ENCODE measurements around the gene SLC25A13. TPM values are rescaled to one million over a fixed set of nuclear protein-coding genes. Genes with fewer than 3 reads are reported as not detected.
A peak's percentile ranks its signal among the peaks of the same experiment; 100 is the strongest.

SLC25A13 gene
- total RNA-seq, 1 experiment from 2014 or later: 54.8 TPM

DNA sequence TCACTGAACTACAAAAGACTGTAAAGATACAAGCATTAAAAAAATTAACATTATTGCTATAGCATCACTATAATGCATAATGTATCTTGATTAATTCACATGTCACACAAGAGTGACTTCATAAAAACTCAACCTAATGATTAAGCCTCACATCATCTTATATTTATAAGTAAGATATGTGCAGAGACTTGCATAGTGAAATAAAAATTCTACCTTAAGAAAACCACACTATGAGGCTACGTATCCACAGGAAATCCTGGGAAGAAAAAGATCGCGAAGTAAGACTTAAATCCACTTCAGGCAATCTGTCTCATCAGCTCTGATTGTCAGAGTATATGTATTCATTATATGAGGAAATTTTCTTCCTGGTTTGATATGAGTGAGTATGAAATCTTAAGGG lies 160.0 kb downstream of the SLC25A13 start:
- no peak for DNase-seq (ENCODE audit: low read depth)

DNA sequence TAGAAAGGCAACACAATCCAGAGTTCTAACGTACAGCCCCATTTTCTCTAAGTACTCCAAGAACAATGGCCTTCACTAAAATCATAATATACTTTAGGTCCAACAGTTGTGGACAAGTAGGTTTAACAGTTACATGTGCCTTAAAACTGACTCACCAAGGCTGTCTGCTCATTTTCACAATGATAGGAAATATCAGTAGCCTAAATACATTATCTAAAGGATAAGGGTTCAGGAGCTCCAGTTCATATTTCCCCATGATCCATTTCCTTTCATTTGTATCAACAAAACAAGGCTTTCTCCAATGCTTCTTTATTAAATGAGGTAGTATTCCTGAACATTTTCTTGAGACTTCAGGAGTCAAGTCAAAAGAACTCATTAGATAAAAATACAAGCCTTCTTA lies 164.0 kb downstream of the SLC25A13 start:
- DNase-seq (ENCODE audit: low read depth): no peak

DNA sequence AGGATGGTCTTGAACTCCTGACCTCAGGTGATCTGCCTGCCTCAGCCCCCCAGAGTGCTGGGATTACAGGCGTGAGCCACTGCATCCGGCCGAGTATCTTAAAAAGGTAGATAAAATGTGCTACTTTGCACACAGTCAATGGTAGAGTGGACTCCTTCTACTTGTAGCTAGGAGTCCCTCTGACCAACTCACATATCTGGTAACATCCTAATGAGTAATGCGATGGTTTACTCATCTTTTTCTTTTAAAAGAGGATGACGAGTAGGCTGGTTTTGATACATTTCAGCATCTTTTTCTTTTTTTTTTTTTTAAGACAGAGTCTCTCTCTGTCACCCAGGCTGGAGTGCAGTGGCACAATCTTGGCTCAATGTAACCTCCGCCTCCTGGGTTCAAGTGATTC lies 167.4 kb downstream of the SLC25A13 start:
- peak; percentile 84 for DNase-seq (ENCODE audit: low read depth)

DNA sequence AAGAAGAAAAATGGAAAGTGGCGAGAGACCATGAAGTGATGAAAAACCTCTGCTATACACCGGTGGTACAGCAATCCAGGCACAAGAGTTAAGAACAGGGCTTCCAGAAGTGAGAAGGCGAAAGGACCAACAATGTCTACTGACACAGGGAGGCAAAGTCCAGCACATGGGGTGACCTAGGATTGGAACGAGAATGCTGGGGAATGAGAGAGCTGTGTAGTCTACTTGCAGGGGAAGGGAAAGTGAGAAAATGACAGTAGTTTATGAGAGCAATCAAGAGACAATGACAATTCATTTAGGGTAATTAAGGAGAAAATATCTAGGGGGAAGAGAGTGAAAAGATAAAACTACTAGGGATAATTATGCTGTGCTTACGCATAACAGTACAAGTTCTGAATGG lies 169.2 kb downstream of the SLC25A13 start:
- DNase-seq (ENCODE audit: low read depth): no peak

DNA sequence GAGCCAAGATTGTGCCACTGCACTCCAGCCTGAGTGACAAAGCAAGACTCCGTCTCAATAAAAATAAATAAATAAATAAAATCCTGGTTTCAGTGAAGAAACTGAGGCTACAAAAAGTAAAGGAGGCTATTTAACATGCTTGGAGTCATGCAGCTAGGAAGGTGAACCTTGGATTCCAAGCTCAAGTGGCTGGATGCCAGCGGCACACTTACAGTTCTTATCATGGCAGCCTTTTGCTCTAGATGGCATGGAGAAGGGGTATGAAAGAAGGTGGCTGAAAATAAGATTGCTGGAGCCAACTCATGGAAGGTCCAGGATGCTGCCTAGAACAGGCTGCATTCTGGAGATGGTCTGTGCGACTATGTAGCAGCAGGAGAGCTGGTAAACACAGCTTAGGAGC lies 170.0 kb downstream of the SLC25A13 start:
- DNase-seq (ENCODE audit: low read depth): no peak

- no peak for DNase-seq (ENCODE audit: low read depth)
Measured at GRCh38 chr7:96144260-96144526, 177.7 kb downstream of the SLC25A13 start.

DNA sequence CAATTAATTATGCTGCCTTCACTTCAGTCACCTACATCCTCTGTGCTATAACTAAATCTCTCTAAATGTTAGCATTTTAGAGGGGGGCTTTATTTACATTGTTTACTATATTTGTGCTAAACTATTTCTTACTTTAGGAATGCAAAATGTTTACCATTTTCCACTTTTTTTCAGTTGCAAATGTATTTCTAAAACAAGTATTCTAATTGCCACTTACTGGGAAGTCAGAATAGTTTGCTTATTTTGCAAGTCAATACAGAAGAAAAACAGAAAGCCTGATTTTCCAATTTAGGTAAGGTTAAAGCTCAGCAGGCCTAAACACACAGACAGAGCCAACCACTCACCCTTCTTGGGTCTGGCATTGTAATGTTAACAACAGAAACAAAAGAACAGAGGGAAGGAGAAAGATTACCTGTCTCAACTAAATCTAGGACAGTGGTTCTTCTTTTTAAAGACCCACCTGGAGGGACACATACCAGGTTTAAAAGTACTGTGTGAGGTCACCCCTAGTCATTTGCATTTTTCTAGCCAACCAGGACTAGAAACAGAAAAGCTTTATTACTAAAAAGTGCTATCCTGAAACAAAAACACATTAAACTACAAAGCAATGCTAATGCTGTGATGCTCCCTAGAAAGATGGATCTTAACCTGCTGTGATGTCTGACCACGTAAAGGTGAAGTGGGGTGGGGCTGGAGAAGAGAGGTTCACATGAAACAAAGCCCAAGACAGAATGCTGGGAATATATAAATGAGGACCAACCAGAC lies 178.2 kb downstream of the SLC25A13 start:
- no peak for DNase-seq (ENCODE audit: low read depth)

DNA sequence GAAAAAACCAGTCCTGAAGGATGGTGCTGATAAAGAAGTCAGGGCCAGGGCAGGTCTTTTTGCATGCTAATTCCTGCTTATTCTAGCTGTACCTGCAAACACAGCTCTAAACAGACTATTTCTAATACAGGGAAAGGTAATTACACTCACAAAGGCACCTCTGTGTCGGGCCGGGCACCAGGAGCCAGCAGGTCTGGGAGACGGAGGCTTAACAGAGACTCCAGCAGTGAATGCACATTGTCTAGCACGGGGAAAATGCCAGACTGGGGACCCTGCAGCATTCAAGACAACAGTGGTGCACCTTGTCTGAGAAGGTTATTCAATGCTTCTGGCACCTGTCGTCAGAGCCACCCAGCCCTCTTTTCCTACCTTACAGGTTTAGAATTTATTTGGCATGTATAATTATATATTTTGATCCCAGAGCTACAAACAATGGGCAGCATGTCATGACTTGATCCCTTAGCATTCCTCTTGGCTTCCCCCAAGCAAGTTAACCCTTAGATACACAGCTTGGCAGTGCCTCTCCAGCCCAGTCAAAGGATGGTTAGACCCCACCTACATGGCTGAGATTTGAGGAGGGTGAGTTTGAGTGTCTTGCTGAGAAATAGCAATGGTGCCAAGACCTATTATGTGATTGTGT lies 185.2 kb downstream of the SLC25A13 start:
- no peak for DNase-seq (ENCODE audit: low read depth)

DNA sequence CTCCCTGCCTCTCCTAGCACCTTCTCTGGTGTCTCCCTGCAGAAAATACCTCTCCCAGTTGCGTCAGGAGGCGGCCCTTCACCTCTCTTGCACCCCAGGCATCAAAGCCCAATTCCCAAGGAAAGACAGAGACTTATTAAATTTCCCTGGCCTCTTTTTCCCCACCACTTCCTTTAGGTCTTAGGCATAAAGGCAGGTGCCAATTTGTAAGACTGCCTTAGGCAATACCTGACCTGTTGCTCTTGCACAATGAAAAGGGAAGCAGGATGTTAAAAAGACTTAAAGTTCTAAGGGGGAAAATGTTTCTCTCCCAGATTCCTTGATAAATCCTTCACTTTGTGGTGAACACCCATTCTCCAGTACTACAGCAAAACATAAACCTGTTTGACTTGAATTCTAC lies 186.7 kb downstream of the SLC25A13 start:
- no peak for DNase-seq (ENCODE audit: low read depth)

DNA sequence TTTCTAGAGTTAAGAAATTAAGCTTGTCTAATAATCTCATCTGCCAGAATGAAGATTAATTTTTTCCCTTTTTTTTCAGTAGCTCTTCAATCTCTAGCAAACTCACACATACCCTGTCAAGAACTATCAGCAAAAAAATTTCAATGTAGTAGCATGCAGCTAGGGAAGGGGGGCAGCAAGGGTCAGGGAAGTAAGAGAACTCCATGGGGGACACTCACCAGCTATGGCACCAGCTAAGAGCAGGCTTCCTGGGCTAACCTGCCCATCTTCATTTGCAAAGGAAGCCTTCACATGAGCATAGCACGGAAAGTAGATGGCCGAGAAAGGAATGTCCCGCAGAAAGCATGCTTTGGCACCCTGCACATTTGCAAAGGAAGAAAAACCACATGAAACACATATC lies 190.4 kb downstream of the SLC25A13 start:
- no peak for DNase-seq (ENCODE audit: low read depth)

GRCh38 chr7:96127746-96128145 lies 194.2 kb downstream of the SLC25A13 start:
- no peak for DNase-seq (ENCODE audit: low read depth)

DNA sequence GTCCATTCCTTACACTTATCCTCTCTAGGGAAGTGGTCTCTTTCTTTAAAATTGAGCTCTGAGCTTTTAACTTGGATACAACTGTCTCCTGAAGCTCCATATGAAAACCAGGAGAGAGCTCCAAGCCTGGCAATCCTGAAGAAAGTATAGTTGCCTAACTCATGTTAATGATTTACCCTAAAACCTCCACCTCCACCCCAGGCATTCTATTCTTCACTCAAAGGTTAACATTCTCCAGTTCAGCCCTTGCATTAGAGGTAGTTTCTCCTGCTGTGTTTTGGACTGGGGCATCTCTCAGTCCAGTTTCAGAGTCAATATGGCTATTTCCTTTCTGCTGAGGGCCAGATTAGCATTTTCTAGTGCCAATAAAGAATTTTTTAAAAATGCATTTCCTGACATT lies 195.5 kb downstream of the SLC25A13 start:
- DNase-seq (ENCODE audit: low read depth): no peak

DNA sequence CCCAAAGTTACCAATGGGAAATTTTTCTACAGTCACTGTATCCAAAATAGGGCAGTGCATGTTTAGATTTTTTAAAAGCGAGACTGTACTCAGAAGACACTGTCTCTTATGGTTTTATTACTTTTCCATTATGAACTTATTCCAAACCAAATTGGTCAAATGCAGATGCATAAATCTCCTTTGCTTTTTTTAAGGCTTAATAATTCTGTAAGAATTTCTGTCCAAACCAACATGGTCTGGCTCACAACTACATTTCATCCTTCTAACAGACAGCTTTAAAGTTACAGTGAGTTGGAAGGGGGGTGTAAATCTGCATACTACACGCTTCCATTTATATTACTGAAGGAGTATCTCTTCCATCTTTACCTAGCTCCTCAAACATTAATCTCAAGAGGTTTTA lies 199.2 kb downstream of the SLC25A13 start:
- DNase-seq (ENCODE audit: low read depth): no peak

DNA sequence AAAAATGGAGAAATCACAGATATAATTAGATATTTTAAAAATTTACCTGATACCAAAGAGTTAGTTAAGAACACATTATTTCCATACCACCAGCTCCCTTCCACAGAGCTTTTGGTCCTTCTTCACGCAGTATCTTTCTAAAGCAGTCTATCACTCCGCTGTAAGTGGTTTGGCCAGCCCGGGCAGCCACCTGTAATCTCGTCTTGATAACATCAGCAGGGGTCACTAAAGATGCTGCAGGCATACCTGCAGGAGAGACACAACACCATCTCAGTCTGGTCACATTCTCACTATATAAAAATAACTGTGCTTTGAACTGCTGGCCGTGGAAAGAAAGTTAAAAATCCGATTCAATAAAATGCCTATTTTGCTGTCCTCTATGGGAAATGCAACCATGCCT lies 200.1 kb downstream of the SLC25A13 start:
- DNase-seq (ENCODE audit: low read depth): no peak

- DNase-seq (ENCODE audit: low read depth): no peak
Measured at GRCh38 chr7:96120445-96121225, 201.3 kb downstream of the SLC25A13 start.

GRCh38 chr7:96118449-96119001 lies 203.4 kb downstream of the SLC25A13 start:
- no peak for DNase-seq (ENCODE audit: low read depth)

GRCh38 chr7:96116173-96116572 lies 205.7 kb downstream of the SLC25A13 start:
- DNase-seq (ENCODE audit: low read depth): no peak

DNA sequence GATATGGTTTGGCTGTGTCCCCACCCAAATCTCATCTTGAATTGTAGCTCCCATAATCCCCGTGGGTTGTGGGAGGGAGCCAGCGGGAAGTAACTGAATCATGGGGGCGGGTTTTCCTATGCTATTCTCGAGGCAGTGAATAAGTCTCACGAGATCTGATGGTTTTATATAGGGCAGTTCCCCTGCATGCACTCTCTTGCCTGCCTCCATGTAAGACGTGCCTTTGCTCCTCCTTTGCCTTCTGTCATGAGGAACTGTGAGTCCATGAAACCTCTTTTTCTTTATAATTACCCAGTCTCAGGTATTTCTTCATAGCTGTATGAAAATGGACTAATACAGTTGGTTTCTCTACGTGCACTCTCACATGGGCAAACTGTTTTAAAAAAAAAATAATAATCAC lies 207.7 kb downstream of the SLC25A13 start:
- DNase-seq (ENCODE audit: low read depth): peak; percentile 12

DNA sequence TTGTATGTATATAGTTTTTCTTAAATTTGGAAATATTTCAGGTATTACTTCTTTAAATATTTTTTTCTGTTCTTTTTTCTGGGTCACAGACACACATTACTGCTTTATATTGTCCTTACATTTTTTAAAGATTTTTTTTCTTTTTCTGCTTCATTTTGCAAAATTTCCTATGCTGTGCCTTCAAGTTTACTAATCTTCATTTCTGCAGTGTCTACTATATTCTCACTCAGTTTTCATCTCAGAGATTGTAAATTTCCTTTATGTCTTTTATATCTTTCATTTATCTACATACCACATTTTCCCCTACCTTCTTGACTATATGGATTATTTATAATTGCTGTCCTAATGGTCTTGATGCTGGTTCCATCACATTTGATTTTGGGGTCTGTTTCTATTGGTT lies 210.5 kb downstream of the SLC25A13 start:
- no peak for DNase-seq (ENCODE audit: low read depth)

- no peak for DNase-seq (ENCODE audit: low read depth)
Measured at GRCh38 chr7:96104984-96105383, 216.9 kb downstream of the SLC25A13 start.

DNA sequence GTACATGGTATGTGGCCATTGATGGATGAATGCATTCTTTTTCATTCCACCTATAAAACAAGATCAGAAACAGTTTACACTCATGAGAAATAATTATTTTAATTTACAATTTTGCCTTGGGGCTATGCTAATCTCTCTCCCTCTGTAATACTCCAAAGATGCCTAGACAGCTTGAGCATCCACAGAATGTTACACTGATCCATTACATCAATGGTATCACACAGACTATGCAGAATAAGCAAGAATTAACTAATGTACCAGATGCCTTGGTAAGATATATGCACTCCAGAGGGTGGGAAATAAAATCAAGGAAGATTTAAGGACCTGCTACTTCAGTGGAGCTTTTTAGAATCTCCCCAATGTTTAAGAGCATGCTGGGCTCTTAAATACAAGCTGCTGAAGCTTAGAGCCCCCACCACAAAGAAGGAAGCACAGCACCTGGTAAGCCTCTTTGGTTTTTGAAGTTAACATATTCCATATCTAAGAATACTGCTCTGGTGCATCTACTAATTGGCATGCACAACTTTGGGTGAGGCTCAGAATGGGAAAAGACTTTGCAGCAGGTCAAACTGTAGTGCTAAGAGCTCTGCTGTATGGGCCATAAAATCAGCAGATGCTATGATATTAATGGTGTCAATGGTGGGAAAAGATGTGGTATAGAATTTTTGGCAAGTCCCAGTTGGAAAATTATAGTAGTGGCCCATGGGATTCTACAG lies 219.6 kb downstream of the SLC25A13 start:
- no peak for DNase-seq (ENCODE audit: low read depth)

GRCh38 chr7:96100737-96101136 lies 221.2 kb downstream of the SLC25A13 start:
- peak; percentile 5 for DNase-seq (ENCODE audit: low read depth)
